ENCODE results near the gene NEO1. TPM values are rescaled to one million over a fixed set of nuclear protein-coding genes. Genes with fewer than 3 reads are reported as not detected.

The NEO1 gene
- total RNA-seq, 1 donor from 2014 or later, result 30.3 TPM

DNA sequence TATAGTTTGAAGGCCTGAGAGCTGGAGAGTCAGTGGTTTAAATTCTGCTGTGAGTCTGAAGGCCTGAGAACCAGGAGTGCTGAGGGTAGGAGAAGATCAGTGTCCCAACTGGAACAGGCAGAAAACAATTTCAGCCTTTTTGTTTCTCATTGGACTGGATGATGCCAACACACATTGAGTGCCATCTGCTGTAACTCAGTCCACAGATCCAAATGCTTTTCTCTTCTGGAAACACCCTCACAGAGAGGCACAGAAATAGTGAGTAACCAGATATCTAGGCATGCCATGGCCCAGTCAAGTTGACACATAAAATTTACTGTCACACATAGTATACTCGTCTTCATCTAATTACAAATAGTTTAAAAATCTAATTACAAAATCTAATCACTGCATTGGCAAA, 100.8 kb downstream of the NEO1 start:
- H3K9me3 Mint-ChIP-seq (ENCODE audit: unreplicated experiment), result peaks cover 17% of the 10 kb centered on the region
- no peak overlapping the region for H3K27ac Mint-ChIP-seq (ENCODE audit: unreplicated experiment)
- Histone ChIP-seq H3K9ac (ENCODE audit: low read length) (no peak overlapping the region), H3K27ac (ENCODE audit: low read depth, low read length) (no peak overlapping the region), H3K4me3 (ENCODE audit: insufficient read depth, low read depth, low read length) (no peak overlapping the region), H4K20me1 (ENCODE audit: insufficient read depth, low read length) (no peaks in the 10 kb centered on the region), H3K27me3 (ENCODE audit: insufficient read depth, low read length) (no peaks in the 10 kb centered on the region), H3K4me1 (ENCODE audit: insufficient read depth, low read length) (no peaks in the 10 kb centered on the region), H3K4me2 (ENCODE audit: low read length) (no peak overlapping the region), H3K36me3 (ENCODE audit: insufficient read depth, low read length) (no peaks in the 10 kb centered on the region), H3K9me3 (ENCODE audit: insufficient read depth, low read depth, low read length) (peaks cover 3% of the 10 kb centered on the region), H2AFZ (ENCODE audit: low read depth, low read length) (no peak overlapping the region), H3K79me2 (ENCODE audit: insufficient read depth, low read length) (no peaks in the 10 kb centered on the region)
- H3K4me3 Mint-ChIP-seq (ENCODE audit: unreplicated experiment), result no peak overlapping the region
- H3K4me1 Mint-ChIP-seq (ENCODE audit: low read depth, unreplicated experiment), result no peaks in the 10 kb centered on the region
- H3K27me3 Mint-ChIP-seq (ENCODE audit: low read depth, unreplicated experiment), result no peaks in the 10 kb centered on the region
- FAIRE-seq (no peak), DNase-seq (ENCODE audit: low read depth) (no peak)
- peaks cover 26% of the 10 kb centered on the region for H3K36me3 Mint-ChIP-seq (ENCODE audit: low read depth, unreplicated experiment)
- TF ChIP-seq, protein P1, sequence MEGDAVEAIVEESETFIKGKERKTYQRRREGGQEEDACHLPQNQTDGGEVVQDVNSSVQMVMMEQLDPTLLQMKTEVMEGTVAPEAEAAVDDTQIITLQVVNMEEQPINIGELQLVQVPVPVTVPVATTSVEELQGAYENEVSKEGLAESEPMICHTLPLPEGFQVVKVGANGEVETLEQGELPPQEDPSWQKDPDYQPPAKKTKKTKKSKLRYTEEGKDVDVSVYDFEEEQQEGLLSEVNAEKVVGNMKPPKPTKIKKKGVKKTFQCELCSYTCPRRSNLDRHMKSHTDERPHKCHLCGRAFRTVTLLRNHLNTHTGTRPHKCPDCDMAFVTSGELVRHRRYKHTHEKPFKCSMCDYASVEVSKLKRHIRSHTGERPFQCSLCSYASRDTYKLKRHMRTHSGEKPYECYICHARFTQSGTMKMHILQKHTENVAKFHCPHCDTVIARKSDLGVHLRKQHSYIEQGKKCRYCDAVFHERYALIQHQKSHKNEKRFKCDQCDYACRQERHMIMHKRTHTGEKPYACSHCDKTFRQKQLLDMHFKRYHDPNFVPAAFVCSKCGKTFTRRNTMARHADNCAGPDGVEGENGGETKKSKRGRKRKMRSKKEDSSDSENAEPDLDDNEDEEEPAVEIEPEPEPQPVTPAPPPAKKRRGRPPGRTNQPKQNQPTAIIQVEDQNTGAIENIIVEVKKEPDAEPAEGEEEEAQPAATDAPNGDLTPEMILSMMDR (IDR thresholded peaks at IDR 0.05; ENCODE audit: insufficient read depth, low read depth, low read length), result no peak
- no peak for TF ChIP-seq EZH2 (IDR thresholded peaks at IDR 0.05; ENCODE audit: insufficient read depth, low read length)

DNA sequence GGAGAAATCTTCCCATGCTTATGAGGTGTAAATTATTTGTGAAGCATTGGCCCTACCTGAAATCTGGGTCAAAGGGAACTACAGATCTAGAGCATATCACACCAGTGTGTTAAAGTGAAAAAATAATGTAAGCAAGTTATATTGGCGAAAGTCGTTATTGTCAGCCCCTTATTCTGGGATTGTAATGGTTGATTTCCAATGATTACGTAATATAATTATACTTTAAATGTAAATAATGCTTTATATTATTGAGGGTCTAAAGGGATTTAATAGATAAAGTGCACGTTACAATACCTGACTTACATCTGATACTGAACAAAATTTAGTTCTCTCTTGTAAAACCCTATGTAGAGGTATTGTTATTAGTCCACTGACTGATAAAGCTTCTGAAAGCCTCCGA, 101.2 kb downstream of the NEO1 start:
- Histone ChIP-seq H3K9ac (ENCODE audit: low read length) (no peak overlapping the region), H3K36me3 (ENCODE audit: insufficient read depth, low read length) (no peaks in the 10 kb centered on the region), H3K27ac (ENCODE audit: low read depth, low read length) (no peak overlapping the region), H3K4me3 (ENCODE audit: insufficient read depth, low read depth, low read length) (no peak overlapping the region), H2AFZ (ENCODE audit: low read depth, low read length) (no peak overlapping the region), H3K9me3 (ENCODE audit: insufficient read depth, low read depth, low read length) (peaks cover 3% of the 10 kb centered on the region), H3K79me2 (ENCODE audit: insufficient read depth, low read length) (no peaks in the 10 kb centered on the region), H3K27me3 (ENCODE audit: insufficient read depth, low read length) (no peaks in the 10 kb centered on the region), H3K4me1 (ENCODE audit: insufficient read depth, low read length) (no peaks in the 10 kb centered on the region), H4K20me1 (ENCODE audit: insufficient read depth, low read length) (no peaks in the 10 kb centered on the region), H3K4me2 (ENCODE audit: low read length) (no peak overlapping the region)
- Mint-ChIP-seq H3K9me3 (ENCODE audit: unreplicated experiment) (peaks cover 17% of the 10 kb centered on the region), H3K27me3 (ENCODE audit: low read depth, unreplicated experiment) (no peaks in the 10 kb centered on the region), H3K4me3 (ENCODE audit: unreplicated experiment) (no peak overlapping the region), H3K4me1 (ENCODE audit: low read depth, unreplicated experiment) (no peaks in the 10 kb centered on the region), H3K36me3 (ENCODE audit: low read depth, unreplicated experiment) (peaks cover 26% of the 10 kb centered on the region), H3K27ac (ENCODE audit: unreplicated experiment) (no peak overlapping the region)
- DNase-seq (ENCODE audit: low read depth), result no peak
- no peak for TF ChIP-seq EZH2 (IDR thresholded peaks at IDR 0.05; ENCODE audit: insufficient read depth, low read length)
- TF ChIP-seq, protein P1 (IDR thresholded peaks at IDR 0.05; ENCODE audit: insufficient read depth, low read depth, low read length), result no peak
- FAIRE-seq, result no peak

DNA sequence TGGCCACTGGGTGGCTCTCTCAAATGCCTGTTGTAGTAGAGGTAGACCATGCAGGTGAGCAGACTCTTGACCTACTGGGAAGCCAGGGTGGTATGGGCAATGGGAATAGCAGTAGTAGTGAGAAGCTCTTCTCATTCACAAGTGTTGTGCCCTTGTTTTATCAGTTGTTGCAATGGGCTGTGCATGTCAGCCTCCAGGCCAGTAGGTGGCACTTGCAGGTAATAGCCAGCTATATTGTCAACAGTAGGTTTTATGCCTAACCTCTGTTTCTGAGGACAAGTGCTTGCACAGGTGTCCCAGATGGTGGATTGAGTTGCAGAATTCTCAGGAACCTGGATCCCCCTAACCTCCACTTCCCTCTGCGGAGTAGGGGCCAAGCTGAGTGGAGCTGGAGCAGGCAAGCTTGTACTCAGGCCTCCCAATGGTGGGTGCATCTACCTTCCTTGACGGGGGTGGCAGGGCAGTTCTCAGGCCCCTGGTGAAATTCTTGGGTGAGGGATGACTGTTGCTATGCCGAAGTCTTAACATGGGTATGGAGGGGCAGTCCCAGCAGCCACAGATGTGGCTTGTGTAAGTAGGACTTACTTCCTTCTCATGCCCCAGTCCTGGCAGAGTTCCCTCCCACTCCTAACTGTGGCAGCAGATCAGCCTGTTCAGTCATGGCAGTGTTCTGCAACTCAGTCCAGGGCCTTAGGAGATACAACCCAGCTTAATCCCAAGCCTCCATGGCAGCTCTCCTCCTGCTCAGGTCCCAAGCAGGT, 104.3 kb downstream of the NEO1 start:
- DNase-seq (ENCODE audit: low read depth) (no peak), FAIRE-seq (no peak)
- H3K4me2 ChIP-seq (ENCODE audit: low read length), result no peak overlapping the region
- H4K20me1 ChIP-seq (ENCODE audit: insufficient read depth, low read length), result no peaks in the 10 kb centered on the region
- H3K27me3 ChIP-seq (ENCODE audit: insufficient read depth, low read length), result no peaks in the 10 kb centered on the region
- H3K4me3 ChIP-seq (ENCODE audit: insufficient read depth, low read depth, low read length), result no peak overlapping the region
- no peaks in the 10 kb centered on the region for H3K4me1 ChIP-seq (ENCODE audit: insufficient read depth, low read length)
- Mint-ChIP-seq H3K27ac (ENCODE audit: unreplicated experiment) (no peak overlapping the region), H3K4me3 (ENCODE audit: unreplicated experiment) (no peak overlapping the region), H3K9me3 (ENCODE audit: unreplicated experiment) (peaks cover 13% of the 10 kb centered on the region), H3K4me1 (ENCODE audit: low read depth, unreplicated experiment) (no peaks in the 10 kb centered on the region), H3K27me3 (ENCODE audit: low read depth, unreplicated experiment) (no peaks in the 10 kb centered on the region), H3K36me3 (ENCODE audit: low read depth, unreplicated experiment) (peaks cover 25% of the 10 kb centered on the region)
- H3K36me3 ChIP-seq (ENCODE audit: insufficient read depth, low read length), result no peaks in the 10 kb centered on the region
- H3K27ac ChIP-seq (ENCODE audit: low read depth, low read length), result no peak overlapping the region
- no peaks in the 10 kb centered on the region for H3K79me2 ChIP-seq (ENCODE audit: insufficient read depth, low read length)
- peaks cover 3% of the 10 kb centered on the region for H3K9me3 ChIP-seq (ENCODE audit: insufficient read depth, low read depth, low read length)
- TF ChIP-seq EZH2 (IDR thresholded peaks at IDR 0.05; ENCODE audit: insufficient read depth, low read length), result no peak
- TF ChIP-seq, protein P1 (IDR thresholded peaks at IDR 0.05; ENCODE audit: insufficient read depth, low read depth, low read length), result no peak
- H2AFZ ChIP-seq (ENCODE audit: low read depth, low read length), result no peak overlapping the region
- H3K9ac ChIP-seq (ENCODE audit: low read length), result no peak overlapping the region
